ENCODE data around the gene TMEM229B.

GRCh38 chr14:67428501-67429031 is 60.0 kb downstream of the TMEM229B start:
- TF ChIP-seq CTCF (IDR thresholded peaks at IDR 0.05) (no peak), ZFX (IDR thresholded peaks at IDR 0.05; ENCODE audit: borderline replicate concordance) (no peak)

All from 22Rv1 (cell line).